GM12878 (cell line): ENCODE results near the gene RGS6. TPM values are rescaled to one million over a fixed set of nuclear protein-coding genes. Genes with fewer than 3 reads are reported as not detected.

ENCODE experiments used
- ATAC-seq: fragments of 200-7000 bp; cut with Tn5 transposase; 3 replicates; pipeline ENCODE4 v1.9.1; 2020; ENCODE audit warnings: mild to moderate bottlenecking, moderate library complexity
- BruUV-seq: library from RNA; stranded (reverse); fragments of 400-500 nt; replicated peaks from 2 replicates; lab custom pipeline; 2021; lab: Mats Ljungman, UMichigan
- CTCF ChIA-PET: fragments of 300-600 bp; sonication (Branson Sonifier 250); formaldehyde crosslinking; extraction: SDS; loops from one replicate; lab custom pipeline; 2021; ENCODE audit warnings: inconsistent platforms; lab: Yijun Ruan, JAX
- POLR2A ChIA-PET: fragments of 350-600 bp; formaldehyde crosslinking; extraction: SDS; loops from one replicate; lab custom pipeline; 2021; ENCODE audit warnings: inconsistent platforms; lab: Charles Lee
- RAD21 ChIA-PET: fragments of 300-600 bp; sonication (Branson Sonifier 250); formaldehyde crosslinking; loops from one replicate; lab custom pipeline; 2023; ENCODE audit warnings: antibody characterized with exemption; ENCODE audit not compliant: unreplicated experiment; lab: Charles Lee
- SMC1A ChIA-PET: fragments of 300-600 bp; sonication (Branson Sonifier 250); formaldehyde crosslinking; loops from one replicate; lab custom pipeline; 2023; ENCODE audit not compliant: unreplicated experiment, uncharacterized antibody; lab: Charles Lee
- DNase-seq: peaks from one replicate; pipeline ENCODE4 v3.0.0-alpha.2; 2011; ENCODE audit warnings: low read depth, low spot score
- FAIRE-seq: peaks from 3 replicates; lab custom pipeline; 2011; peaks lifted over from hg19 to GRCh38; lab: Jason Lieb, UNC
- H2AFZ ChIP-seq: 2 replicates; pipeline ENCODE4 v1.6.0; 2011; ENCODE audit warnings: low read depth, low read length, control low read depth; ENCODE audit not compliant: control insufficient read depth
- H3K27ac ChIP-seq: 2 replicates; pipeline ENCODE4 v1.5.1; 2011; ENCODE audit warnings: control low read depth; ENCODE audit not compliant: control insufficient read depth, insufficient read depth
- H3K27me3 ChIP-seq, 2 experiments: replicated peaks in 1 of 2; 2 replicates each; pipeline versions ENCODE4 v1.6.0 to v1.6.1; 2011; ENCODE audit warnings: low read length in 1 of 2; ENCODE audit not compliant: control insufficient read depth in 2 of 2, insufficient read depth in 2 of 2
- H3K36me3 ChIP-seq, 2 experiments: 2 replicates each; pipeline ENCODE4 v1.5.1; 2011; ENCODE audit warnings: low read length in 1 of 2; ENCODE audit not compliant: control insufficient read depth in 2 of 2, insufficient read depth in 2 of 2
- H3K4me1 ChIP-seq: 2 replicates; pipeline ENCODE4 v1.6.1; 2011; ENCODE audit warnings: mild to moderate bottlenecking, low read length, moderate library complexity, mixed read lengths; ENCODE audit not compliant: control insufficient read depth, insufficient read depth
- H3K4me2 ChIP-seq: 2 replicates; pipeline ENCODE4 v1.6.0; 2011; ENCODE audit warnings: control low read depth; ENCODE audit not compliant: control insufficient read depth, insufficient read depth
- H3K4me3 ChIP-seq: fragments of 200-600 bp; sonication (generic); 2 replicates; pipeline ENCODE4 v1.5.1; 2016
- H3K79me2 ChIP-seq: 2 replicates; pipeline ENCODE4 v1.6.0; 2011; ENCODE audit warnings: low read length; ENCODE audit not compliant: control insufficient read depth, insufficient read depth
- H3K9ac ChIP-seq: 2 replicates; pipeline ENCODE4 v1.8.0; 2011; ENCODE audit warnings: low read length, control low read depth, mixed read lengths; ENCODE audit not compliant: control insufficient read depth, insufficient read depth
- H3K9me3 ChIP-seq: replicated peaks from 3 replicates; pipeline ENCODE4 v1.5.1; 2011; ENCODE audit warnings: mild to moderate bottlenecking, low read length; ENCODE audit not compliant: control insufficient read depth, insufficient read depth
- H4K20me1 ChIP-seq: 2 replicates; pipeline ENCODE4 v1.6.0; 2011; ENCODE audit not compliant: control insufficient read depth, insufficient read depth
- BCL3 ChIP-seq: IDR thresholded peaks from 2 replicates; pipeline ENCODE4 v1.6.1; 2011; ENCODE audit warnings: borderline replicate concordance, low read depth, mild to moderate bottlenecking, moderate library complexity, low read length; ENCODE audit not compliant: insufficient read depth, poor library complexity, severe bottlenecking
- BCLAF1 ChIP-seq: fragments of 450-650 bp; IDR thresholded peaks from 2 replicates; pipeline ENCODE4 v1.6.1; 2017; ENCODE audit warnings: antibody characterized with exemption, mild to moderate bottlenecking, moderate library complexity
- CHD4 ChIP-seq: fragments of 200-600 bp; sonication (generic); IDR thresholded peaks from 2 replicates; pipeline ENCODE4 v1.6.1; 2016; ENCODE audit warnings: mild to moderate bottlenecking
- JUNB ChIP-seq: IDR thresholded peaks from 2 replicates; pipeline ENCODE4 v1.6.1; 2016; ENCODE audit warnings: antibody characterized with exemption, mild to moderate bottlenecking
- MEF2A ChIP-seq: IDR thresholded peaks from 2 replicates; pipeline ENCODE4 v1.6.1; 2011; ENCODE audit warnings: low read depth, mild to moderate bottlenecking, low read length, moderate library complexity; ENCODE audit not compliant: insufficient read depth
- MTA3 ChIP-seq: IDR thresholded peaks from 2 replicates; pipeline ENCODE4 v1.6.1; 2012; ENCODE audit warnings: low read length, inconsistent platforms, borderline replicate concordance
- NBN ChIP-seq: fragments of 450-650 bp; IDR thresholded peaks from 2 replicates; pipeline ENCODE4 v1.6.1; 2016
- SPI1 ChIP-seq: IDR thresholded peaks from 2 replicates; pipeline ENCODE4 v1.6.1; 2011; ENCODE audit warnings: low read depth, mild to moderate bottlenecking, low read length, moderate library complexity, borderline replicate concordance; ENCODE audit not compliant: insufficient read depth
- USF2 ChIP-seq: IDR thresholded peaks from 2 replicates; pipeline ENCODE4 v1.6.1; 2011; ENCODE audit warnings: low read depth, low read length, improper control_type of control experiment, borderline replicate concordance
- WGBS: methylation state at CpG from one replicate; pipeline ENCODE4 v1.1.6; 2016; ENCODE audit warnings: low lambda C conversion rate; ENCODE audit not compliant: insufficient replicate concordance, insufficient coverage; ENCODE audit errors: missing lambda C conversion rate; 5-methylcytosine and 5-hydroxymethylcytosine counted together
- in situ Hi-C: fragments of 300-500 bp; cut with MboI; formaldehyde crosslinking; loops from 9 replicates; pipeline ENCODE4 v1.14.3; 2018; ENCODE audit warnings: mixed read lengths
- intact Hi-C: fragments of 100-400 bp; cut with micrococcal nuclease; formaldehyde crosslinking; loops from one replicate; pipeline ENCODE4 v1.14.2; 2022; ENCODE audit not compliant: unreplicated experiment
- polyA plus RNA-seq, 11 experiments: library from polyadenylated mRNA; depleted of rRNA in 4 of 11; unstranded in 6 of 11; stranded (reverse) in 5 of 11; fragments of >200 nt; fragmentation: Nextera tagmentation in 4 of 11; fragmentation: Illumina TruSeq in 1 of 11; extraction: Ambion mirVana in 4 of 11; extraction: Trizol in 1 of 11; gene quantifications; 1 replicate in 1 of 11; 2 replicates in 10 of 11; pipeline versions ENCODE4 v1.2.1 to v1.2.3, GENCODE V29; 2011 to 2016; ENCODE audit warnings: inconsistent platforms in 2 of 11, missing spikeins in 2 of 11, low read depth in 1 of 11
- total RNA-seq, 4 experiments: library from RNA; depleted of rRNA in 3 of 4; stranded (reverse); fragments of >200 nt in 3 of 4; fragmentation: Illumina TruSeq in 1 of 4; extraction: Trizol in 1 of 4; gene quantifications; 2 replicates each; pipeline versions ENCODE4 v1.2.1 to v1.2.3, GENCODE V29; 2013 to 2021
- TF ChIP-seq, protein P1 (sequence below): fragments of 150-350 bp; IDR thresholded peaks from 2 replicates; pipeline ENCODE4 v1.6.1; 2016; ENCODE audit warnings: low read depth, low read length

The RGS6 gene
- total and polyA plus RNA-seq, 10 of the 15 experiments (the other 5 are each of a cell fraction or from before 2014, with no cell fraction given), result 3.9 to 18.1 (median 12.4) TPM

GRCh38 chr14:72401101-72401625, 468.9 kb downstream of the RGS6 start:
- BruUV-seq, result no TSS peak
- Histone ChIP-seq H3K36me3 (no peaks in the 10 kb centered on the region), H2AFZ (no peak overlapping the region), H3K9ac (no peak overlapping the region), H3K9me3 (no peaks in the 10 kb centered on the region), H3K79me2 (no peaks in the 10 kb centered on the region), H3K4me2 (no peak overlapping the region), H3K27ac (no peak overlapping the region), H3K27me3 (no peaks in the 10 kb centered on the region), H3K4me1 (no peaks in the 10 kb centered on the region), H3K4me3 (no peak overlapping the region), H4K20me1 (no peaks in the 10 kb centered on the region)
- 26% methylated on average over 4 of the region's 4 CpGs for WGBS
- FAIRE-seq (no peak), ATAC-seq (no peak), DNase-seq (no peak)
- TF ChIP-seq BCL3 (no peak), JUNB (no peak), BCLAF1 (no peak), MEF2A (no peak), CHD4 (no peak), SPI1 (no peak), NBN (no peak), MTA3 (no peak), USF2 (no peak)
- TF ChIP-seq, protein P1, sequence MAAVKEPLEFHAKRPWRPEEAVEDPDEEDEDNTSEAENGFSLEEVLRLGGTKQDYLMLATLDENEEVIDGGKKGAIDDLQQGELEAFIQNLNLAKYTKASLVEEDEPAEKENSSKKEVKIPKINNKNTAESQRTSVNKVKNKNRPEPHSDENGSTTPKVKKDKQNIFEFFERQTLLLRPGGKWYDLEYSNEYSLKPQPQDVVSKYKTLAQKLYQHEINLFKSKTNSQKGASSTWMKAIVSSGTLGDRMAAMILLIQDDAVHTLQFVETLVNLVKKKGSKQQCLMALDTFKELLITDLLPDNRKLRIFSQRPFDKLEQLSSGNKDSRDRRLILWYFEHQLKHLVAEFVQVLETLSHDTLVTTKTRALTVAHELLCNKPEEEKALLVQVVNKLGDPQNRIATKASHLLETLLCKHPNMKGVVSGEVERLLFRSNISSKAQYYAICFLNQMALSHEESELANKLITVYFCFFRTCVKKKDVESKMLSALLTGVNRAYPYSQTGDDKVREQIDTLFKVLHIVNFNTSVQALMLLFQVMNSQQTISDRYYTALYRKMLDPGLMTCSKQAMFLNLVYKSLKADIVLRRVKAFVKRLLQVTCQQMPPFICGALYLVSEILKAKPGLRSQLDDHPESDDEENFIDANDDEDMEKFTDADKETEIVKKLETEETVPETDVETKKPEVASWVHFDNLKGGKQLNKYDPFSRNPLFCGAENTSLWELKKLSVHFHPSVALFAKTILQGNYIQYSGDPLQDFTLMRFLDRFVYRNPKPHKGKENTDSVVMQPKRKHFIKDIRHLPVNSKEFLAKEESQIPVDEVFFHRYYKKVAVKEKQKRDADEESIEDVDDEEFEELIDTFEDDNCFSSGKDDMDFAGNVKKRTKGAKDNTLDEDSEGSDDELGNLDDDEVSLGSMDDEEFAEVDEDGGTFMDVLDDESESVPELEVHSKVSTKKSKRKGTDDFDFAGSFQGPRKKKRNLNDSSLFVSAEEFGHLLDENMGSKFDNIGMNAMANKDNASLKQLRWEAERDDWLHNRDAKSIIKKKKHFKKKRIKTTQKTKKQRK, result no peak
- CTCF ChIA-PET, result interaction anchor here (0.7 kb wide), 1 partner anchor 44 kb away, joined by 3 read pairs; no protein-coding TSS in a partner anchor
- RAD21 ChIA-PET, result no interaction called here
- SMC1A ChIA-PET, result no interaction called here
- intact Hi-C loops (no loop called here), in situ Hi-C loops (no loop called here)
- POLR2A ChIA-PET, result no interaction called here
